Epithelial cell of proximal tubule (primary cell): ENCODE data around the gene CLCN1. TPM values are rescaled to one million over a fixed set of nuclear protein-coding genes. Genes with fewer than 3 reads are reported as not detected.

ENCODE experiments used
- DNase-seq: peaks from one replicate; pipeline ENCODE4 v3.0.0-alpha.2; 2011; ENCODE audit warnings: low read depth
- H3K4me3 ChIP-seq: 2 replicates; pipeline ENCODE4 v1.5.1; 2011; ENCODE audit warnings: low read depth, mild to moderate bottlenecking, low read length
- CTCF ChIP-seq: conservative IDR thresholded peaks from 2 replicates; pipeline ENCODE4 v1.5.1; 2012; ENCODE audit warnings: low read depth, mild to moderate bottlenecking, low read length
- total RNA-seq: library from RNA; depleted of rRNA; stranded (reverse); fragments of >200 nt; gene quantifications from 2 replicates; pipeline ENCODE4 v1.2.3, GENCODE V29; 2015

Gene CLCN1
- total RNA-seq: not detected in 2 replicates

- DNase-seq: no peak
- H3K4me3 ChIP-seq: no peak within 1 kb of the TSS
- no peak for TF ChIP-seq CTCF
Measured at GRCh38 chr7:143315776-143316175, at the start of gene CLCN1. Gene CLCN1, plus strand, starts transcription at chr7:143316111. Its CDS starts 102 bp downstream, at chr7:143316213.

- no peak for DNase-seq
- H3K4me3 ChIP-seq: no peak overlapping the region
- no peak for TF ChIP-seq CTCF
Measured at GRCh38 chr7:143269251-143269650, 46.7 kb upstream of the CLCN1 start.

GRCh38 chr7:143271240-143271639 is 44.7 kb upstream of the CLCN1 start:
- TF ChIP-seq CTCF: no peak
- no peak overlapping the region for H3K4me3 ChIP-seq
- DNase-seq: no peak

- no peak for TF ChIP-seq CTCF
- DNase-seq: no peak
Measured at GRCh38 chr7:143272871-143273270, 43.0 kb upstream of the CLCN1 start.

GRCh38 chr7:143279186-143280098 is 36.5 kb upstream of the CLCN1 start:
- peak; percentile 51 for DNase-seq
- H3K4me3 ChIP-seq: no peak overlapping the region
- no peak for TF ChIP-seq CTCF

More at GRCh38 chr7:143272871-143273270, 43.0 kb upstream of the CLCN1 start:
- no peak overlapping the region for H3K4me3 ChIP-seq

GRCh38 chr7:143280160-143280559 is 35.8 kb upstream of the CLCN1 start:
- DNase-seq: no peak
- TF ChIP-seq CTCF: no peak

GRCh38 chr7:143280566-143280965 is 35.3 kb upstream of the CLCN1 start:
- no peak for DNase-seq
- H3K4me3 ChIP-seq: no peak overlapping the region
- TF ChIP-seq CTCF: no peak

More at GRCh38 chr7:143280160-143280559, 35.8 kb upstream of the CLCN1 start:
- H3K4me3 ChIP-seq: no peak overlapping the region
